Measurements from ENCODE around the gene MYO1H. TPM values are rescaled to one million over a fixed set of nuclear protein-coding genes. Genes with fewer than 3 reads are reported as not detected.

MYO1H gene
- total RNA-seq, 2 experiments from 2014 or later: not detected

GRCh38 chr12:109475993-109476806, 128.5 kb downstream of the MYO1H start:
- ChIA-PET POLR2A (interaction anchor here (1.0 to 2.7 kb wide), 6 partner anchors 9 to 98 kb away, joined by 5 to 12 read pairs (median 6); partner anchors contain the start of genes MMAB and MVK), CTCF (interaction anchor here (0.7 to 2.7 kb wide), 4 partner anchors 9 to 82 kb away, joined by 3 to 13 read pairs (median 4); no protein-coding TSS in a partner anchor)
- Mint-ChIP-seq H3K4me3 (peak overlapping the region; percentile 99), H3K4me1 (peaks cover 42% of the 10 kb centered on the region), H3K36me3 (ENCODE audit: low read depth) (peaks cover 4% of the 10 kb centered on the region), H3K9me3 (no peaks in the 10 kb centered on the region), H3K27ac (peak overlapping the region; percentile 96), H3K27me3 (no peaks in the 10 kb centered on the region)
- peak; percentile 19 for DNase-seq

DNA sequence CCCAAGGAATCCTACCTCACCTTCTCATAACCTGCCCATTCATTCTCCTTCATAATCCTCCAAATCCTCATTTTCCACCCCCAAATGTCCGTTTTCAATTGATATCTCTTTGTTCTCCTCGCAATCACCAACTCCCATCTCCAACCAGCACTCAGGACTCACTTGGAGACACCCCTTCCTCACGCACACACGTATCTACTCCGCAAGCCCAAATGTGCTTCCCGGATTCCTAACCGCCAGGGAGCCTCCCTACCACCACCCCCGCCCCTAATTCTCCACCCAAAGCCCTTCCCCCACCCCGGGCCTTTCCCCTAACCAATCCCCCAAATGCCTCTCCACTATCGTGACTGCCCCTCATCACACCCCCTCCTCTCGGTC, 129.1 kb downstream of the MYO1H start:
- peaks cover 42% of the 10 kb centered on the region for H3K4me1 Mint-ChIP-seq
- peak overlapping the region; percentile 99 for H3K4me3 Mint-ChIP-seq
- no peak for DNase-seq
- H3K9me3 Mint-ChIP-seq: no peaks in the 10 kb centered on the region
- no peaks in the 10 kb centered on the region for H3K27me3 Mint-ChIP-seq
- ChIA-PET POLR2A (interaction anchor here (0.8 to 2.7 kb wide), 10 partner anchors 8 to 97 kb away, joined by 3 to 12 read pairs (median 6); partner anchors contain the start of genes MMAB and MVK), CTCF (interaction anchor here (0.7 to 2.7 kb wide), 7 partner anchors 10 to 237 kb away, joined by 3 to 13 read pairs (median 3); partner anchors contain the start of genes FAM222A and MVK)
- peaks cover 4% of the 10 kb centered on the region for H3K36me3 Mint-ChIP-seq (ENCODE audit: low read depth)
- peak overlapping the region; percentile 96 for H3K27ac Mint-ChIP-seq

GRCh38 chr12:109477185-109477962, 129.7 kb downstream of the MYO1H start, which contains the start of the genes KCTD10 and UBE3B:
TSS of gene KCTD10 (minus strand) at chr12:109477300. CDS start at chr12:109477262, 38 bp downstream.
TSS of gene UBE3B (plus strand) at chr12:109477634. CDS start at chr12:109483552, 5,918 bp downstream.
- peak within 1 kb of the TSS; percentile 99 for H3K4me3 Mint-ChIP-seq
- H3K27ac Mint-ChIP-seq: peak within 1 kb of the TSS; percentile 96
- H3K9me3 Mint-ChIP-seq: no peaks in the 10 kb centered on the region
- POLR2A ChIA-PET: interaction anchor here (0.8 to 2.7 kb wide), 9 partner anchors 8 to 97 kb away, joined by 3 to 12 read pairs (median 6); partner anchors contain the start of genes MMAB and MVK
- peaks cover 42% of the 10 kb centered on the region for H3K4me1 Mint-ChIP-seq
- no peaks in the 10 kb centered on the region for H3K27me3 Mint-ChIP-seq
- CTCF ChIA-PET: interaction anchor here (0.7 to 2.7 kb wide), 8 partner anchors 10 to 237 kb away, joined by 3 to 13 read pairs (median 4); partner anchors contain the start of genes FAM222A and MVK
- peaks cover 4% of the 10 kb centered on the region for H3K36me3 Mint-ChIP-seq (ENCODE audit: low read depth)
- peak; percentile 89 for DNase-seq

- DNase-seq: no peak
- no peaks in the 10 kb centered on the region for H3K27me3 Mint-ChIP-seq
- ChIA-PET POLR2A (interaction anchor here (0.9 to 2.7 kb wide), 4 partner anchors 11 to 96 kb away, joined by 5 to 12 read pairs (median 7); partner anchors contain the start of genes MMAB and MVK), CTCF (interaction anchor here (1.2 to 1.7 kb wide), 3 partner anchors 48 to 236 kb away, joined by 3 to 9 read pairs (median 7); partner anchors contain the start of gene FAM222A)
- H3K27ac Mint-ChIP-seq: peak overlapping the region; percentile 96
- no peaks in the 10 kb centered on the region for H3K9me3 Mint-ChIP-seq
- H3K4me3 Mint-ChIP-seq: peak overlapping the region; percentile 99
- H3K36me3 Mint-ChIP-seq (ENCODE audit: low read depth): peaks cover 4% of the 10 kb centered on the region
- peaks cover 42% of the 10 kb centered on the region for H3K4me1 Mint-ChIP-seq
These were observed 130.2 kb downstream of the MYO1H start for GRCh38 chr12:109477963-109478315.

DNA sequence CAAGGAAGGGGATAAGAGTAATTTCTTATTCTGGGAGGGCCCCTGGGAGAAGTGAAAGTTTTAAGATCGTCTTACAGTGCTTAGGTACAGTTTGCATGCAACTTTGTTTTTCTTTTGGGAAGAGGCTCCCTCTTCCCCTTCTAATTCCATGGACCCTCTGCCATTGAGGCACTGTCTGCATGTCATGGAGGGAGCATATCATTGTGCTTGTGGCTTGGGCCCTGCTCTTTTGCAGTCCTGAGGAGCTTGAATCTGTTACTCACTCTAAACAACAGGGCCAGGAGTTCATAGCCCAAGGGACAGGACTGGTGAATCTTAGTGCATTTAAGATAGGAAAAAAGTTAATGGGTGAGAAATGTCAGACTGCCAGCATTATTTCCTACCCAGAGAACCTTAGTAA, 132.1 kb downstream of the MYO1H start:
- Mint-ChIP-seq H3K4me1 (peaks cover 38% of the 10 kb centered on the region), H3K27ac (no peak overlapping the region), H3K9me3 (no peaks in the 10 kb centered on the region), H3K36me3 (ENCODE audit: low read depth) (peaks cover 14% of the 10 kb centered on the region), H3K27me3 (no peaks in the 10 kb centered on the region), H3K4me3 (no peak overlapping the region)
- DNase-seq: no peak
- POLR2A ChIA-PET: no interaction called here
- CTCF ChIA-PET: no interaction called here

DNA sequence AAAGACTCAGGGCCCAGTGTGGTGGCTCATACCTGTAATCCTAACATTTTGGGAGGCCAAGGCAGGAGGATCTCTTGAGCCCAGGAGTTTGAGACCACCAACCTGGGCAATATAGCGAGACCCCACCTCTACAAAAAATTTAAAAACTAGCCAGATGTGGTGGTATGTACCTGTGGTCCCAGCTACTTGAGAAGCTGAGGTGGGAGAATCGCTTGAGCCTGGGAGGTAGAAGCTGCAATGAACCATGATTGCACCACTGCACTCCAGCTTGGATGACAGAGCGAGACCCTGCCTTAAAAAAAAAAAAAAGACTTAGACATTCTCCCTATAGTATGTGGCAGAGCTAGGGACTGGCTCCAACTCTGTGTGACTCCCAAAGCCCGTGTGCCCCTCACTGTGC, 132.7 kb downstream of the MYO1H start:
- Mint-ChIP-seq H3K27me3 (no peaks in the 10 kb centered on the region), H3K9me3 (no peaks in the 10 kb centered on the region), H3K27ac (no peak overlapping the region), H3K4me1 (peaks cover 35% of the 10 kb centered on the region), H3K36me3 (ENCODE audit: low read depth) (peaks cover 20% of the 10 kb centered on the region), H3K4me3 (no peak overlapping the region)
- CTCF ChIA-PET: interaction anchor here (1.4 kb wide), 1 partner anchor 47 kb away, joined by 4 read pairs; no protein-coding TSS in a partner anchor
- no peak for DNase-seq
- POLR2A ChIA-PET: no interaction called here

GRCh38 chr12:109481863-109482262, 134.2 kb downstream of the MYO1H start:
- no peak overlapping the region for H3K4me3 Mint-ChIP-seq
- peaks cover 28% of the 10 kb centered on the region for H3K36me3 Mint-ChIP-seq (ENCODE audit: low read depth)
- no peaks in the 10 kb centered on the region for H3K27me3 Mint-ChIP-seq
- ChIA-PET CTCF (interaction anchor here (1.4 kb wide), 1 partner anchor 49 kb away, joined by 4 read pairs; no protein-coding TSS in a partner anchor), POLR2A (no interaction called here)
- no peak overlapping the region for H3K27ac Mint-ChIP-seq
- no peaks in the 10 kb centered on the region for H3K9me3 Mint-ChIP-seq
- peaks cover 20% of the 10 kb centered on the region for H3K4me1 Mint-ChIP-seq
- DNase-seq: no peak

DNA sequence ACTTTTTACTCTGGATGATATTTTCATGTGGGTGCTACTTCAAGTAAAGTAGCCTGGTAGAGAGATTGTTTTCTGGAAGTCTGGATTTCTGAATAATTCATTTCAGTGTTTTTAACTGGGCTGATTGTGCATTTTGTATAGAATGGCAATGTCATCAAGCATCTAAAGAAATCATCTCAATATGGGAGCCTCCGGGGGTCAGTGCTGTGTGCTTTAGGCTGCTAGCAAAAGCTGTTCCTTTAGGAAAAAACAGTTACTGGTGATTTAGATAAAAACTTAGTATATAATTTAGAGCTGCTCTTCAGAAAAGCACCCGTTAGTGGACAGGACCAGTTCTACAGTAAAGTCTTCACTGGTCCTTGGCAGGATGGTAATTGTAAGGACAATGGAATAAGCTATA, 134.8 kb downstream of the MYO1H start:
- Mint-ChIP-seq H3K27ac (no peak overlapping the region), H3K36me3 (ENCODE audit: low read depth) (peaks cover 26% of the 10 kb centered on the region), H3K9me3 (no peaks in the 10 kb centered on the region), H3K27me3 (no peaks in the 10 kb centered on the region), H3K4me1 (peaks cover 16% of the 10 kb centered on the region), H3K4me3 (no peak overlapping the region)
- no peak for DNase-seq
- CTCF ChIA-PET: no interaction called here
- POLR2A ChIA-PET: interaction anchor here (1.3 kb wide), 1 partner anchor 13 kb away, joined by 3 read pairs; no protein-coding TSS in a partner anchor

DNA sequence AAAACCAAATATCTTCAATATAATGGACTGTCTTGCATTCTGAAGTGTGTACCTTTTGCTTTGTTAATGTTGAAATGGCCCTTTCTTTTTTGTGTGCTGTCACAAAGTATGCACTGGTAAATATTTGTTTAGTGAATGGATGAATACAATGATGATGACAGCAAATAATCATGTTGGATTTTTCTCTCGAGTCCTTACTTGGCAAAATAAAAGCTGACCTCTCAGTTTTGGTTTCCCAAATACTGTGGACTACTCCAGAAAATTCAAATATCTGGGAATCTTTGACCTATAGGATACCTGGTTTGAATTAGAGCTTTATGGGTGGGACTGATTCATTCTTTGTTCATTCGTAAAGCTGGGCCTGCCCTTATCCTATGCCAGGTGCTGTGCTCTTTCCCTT, 135.2 kb downstream of the MYO1H start:
- CTCF ChIA-PET: no interaction called here
- POLR2A ChIA-PET: interaction anchor here (1.3 kb wide), 1 partner anchor 13 kb away, joined by 3 read pairs; no protein-coding TSS in a partner anchor
- Mint-ChIP-seq H3K27me3 (no peaks in the 10 kb centered on the region), H3K9me3 (no peaks in the 10 kb centered on the region), H3K4me3 (no peak overlapping the region), H3K4me1 (peaks cover 16% of the 10 kb centered on the region), H3K36me3 (ENCODE audit: low read depth) (peaks cover 28% of the 10 kb centered on the region), H3K27ac (no peak overlapping the region)
- DNase-seq: no peak

DNA sequence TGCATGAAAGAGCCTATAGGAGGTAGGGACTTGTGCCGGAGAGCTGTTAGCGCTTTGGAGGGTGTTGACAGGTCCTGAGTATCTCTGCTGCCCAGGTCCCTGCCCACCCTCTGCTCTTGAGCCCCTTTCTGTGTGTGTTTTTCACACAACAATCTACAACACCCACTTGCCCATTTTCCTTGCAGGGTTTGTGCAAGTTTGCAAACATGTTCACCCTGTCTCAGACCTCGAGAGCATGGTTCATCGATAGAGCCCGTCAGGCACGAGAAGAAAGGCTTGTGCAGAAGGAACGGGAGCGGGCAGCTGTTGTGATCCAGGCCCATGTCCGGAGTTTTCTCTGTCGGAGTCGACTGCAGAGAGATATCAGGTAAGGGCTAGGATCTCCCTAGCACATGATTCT, 135.6 kb downstream of the MYO1H start:
- Mint-ChIP-seq H3K9me3 (no peaks in the 10 kb centered on the region), H3K36me3 (ENCODE audit: low read depth) (peaks cover 29% of the 10 kb centered on the region), H3K4me1 (peaks cover 14% of the 10 kb centered on the region), H3K27ac (no peak overlapping the region), H3K4me3 (no peak overlapping the region), H3K27me3 (no peaks in the 10 kb centered on the region)
- DNase-seq: no peak
- ChIA-PET POLR2A (interaction anchor here (1.3 kb wide), 1 partner anchor 14 kb away, joined by 3 read pairs; no protein-coding TSS in a partner anchor), CTCF (no interaction called here)

GRCh38 chr12:109485201-109485600, 137.5 kb downstream of the MYO1H start:
- Mint-ChIP-seq H3K27me3 (no peaks in the 10 kb centered on the region), H3K9me3 (no peaks in the 10 kb centered on the region), H3K36me3 (ENCODE audit: low read depth) (peaks cover 42% of the 10 kb centered on the region), H3K4me3 (no peak overlapping the region), H3K27ac (no peak overlapping the region), H3K4me1 (no peaks in the 10 kb centered on the region)
- ChIA-PET CTCF (interaction anchor here (0.9 to 1.2 kb wide), 2 partner anchors 112 to 290 kb away, joined by 3 read pairs; no protein-coding TSS in a partner anchor), POLR2A (no interaction called here)
- DNase-seq: no peak

- H3K27ac Mint-ChIP-seq: no peak overlapping the region
- H3K4me3 Mint-ChIP-seq: no peak overlapping the region
- H3K27me3 Mint-ChIP-seq: no peaks in the 10 kb centered on the region
- POLR2A ChIA-PET: no interaction called here
- DNase-seq: no peak
- no peaks in the 10 kb centered on the region for H3K9me3 Mint-ChIP-seq
- H3K4me1 Mint-ChIP-seq: no peaks in the 10 kb centered on the region
- H3K36me3 Mint-ChIP-seq (ENCODE audit: low read depth): peaks cover 49% of the 10 kb centered on the region
- CTCF ChIA-PET: interaction anchor here (1.3 kb wide), 1 partner anchor 54 kb away, joined by 3 read pairs; no protein-coding TSS in a partner anchor
These were observed 139.7 kb downstream of the MYO1H start for GRCh38 chr12:109487181-109488050.
